Activated CD8-positive, alpha-beta memory T cell treated with anti-CD3 and anti-CD28 coated beads for 24 hours (primary cell): Measurements from ENCODE around the gene PAEP.

ENCODE experiments used
- DNase-seq: peaks from one replicate; pipeline ENCODE4 v3.0.0-alpha.2; 2020

Gene PAEP

DNA sequence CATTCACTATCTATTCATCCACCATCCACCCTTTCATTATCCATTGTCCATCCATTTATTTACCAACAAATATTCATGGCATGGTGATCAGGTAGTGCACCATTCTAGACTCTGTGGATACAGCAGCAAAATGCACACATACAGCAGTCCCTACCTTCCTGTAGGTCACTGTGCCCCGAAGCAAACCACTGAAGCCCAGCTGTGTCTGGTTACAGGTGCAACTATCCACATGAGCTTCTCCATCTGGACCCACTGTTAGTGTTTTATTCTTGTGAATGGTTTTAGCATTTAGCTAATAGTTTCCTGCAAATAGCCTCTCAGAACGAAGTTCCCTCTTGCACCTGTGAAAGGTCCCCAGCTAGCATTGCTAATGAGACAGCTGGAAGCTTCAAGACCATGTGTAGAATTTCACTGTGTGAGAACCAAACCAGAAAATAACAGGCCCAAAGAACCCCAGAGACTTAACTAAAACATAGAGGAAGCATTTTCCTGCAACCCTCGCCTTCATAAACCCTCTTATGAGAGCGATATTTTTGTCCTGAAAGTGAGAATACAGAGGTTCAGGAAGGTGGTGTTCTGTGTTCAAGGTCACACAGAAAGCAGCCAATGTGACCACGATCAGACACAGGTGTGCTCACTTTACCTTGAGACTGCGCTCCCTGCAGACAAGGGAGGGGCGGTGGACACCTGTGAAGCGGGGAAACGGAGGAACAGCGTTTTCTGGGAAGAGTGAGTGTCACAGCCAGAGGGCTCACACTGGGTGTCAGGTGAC, 18.5 kb downstream of the PAEP start:
- no peak for DNase-seq

DNA sequence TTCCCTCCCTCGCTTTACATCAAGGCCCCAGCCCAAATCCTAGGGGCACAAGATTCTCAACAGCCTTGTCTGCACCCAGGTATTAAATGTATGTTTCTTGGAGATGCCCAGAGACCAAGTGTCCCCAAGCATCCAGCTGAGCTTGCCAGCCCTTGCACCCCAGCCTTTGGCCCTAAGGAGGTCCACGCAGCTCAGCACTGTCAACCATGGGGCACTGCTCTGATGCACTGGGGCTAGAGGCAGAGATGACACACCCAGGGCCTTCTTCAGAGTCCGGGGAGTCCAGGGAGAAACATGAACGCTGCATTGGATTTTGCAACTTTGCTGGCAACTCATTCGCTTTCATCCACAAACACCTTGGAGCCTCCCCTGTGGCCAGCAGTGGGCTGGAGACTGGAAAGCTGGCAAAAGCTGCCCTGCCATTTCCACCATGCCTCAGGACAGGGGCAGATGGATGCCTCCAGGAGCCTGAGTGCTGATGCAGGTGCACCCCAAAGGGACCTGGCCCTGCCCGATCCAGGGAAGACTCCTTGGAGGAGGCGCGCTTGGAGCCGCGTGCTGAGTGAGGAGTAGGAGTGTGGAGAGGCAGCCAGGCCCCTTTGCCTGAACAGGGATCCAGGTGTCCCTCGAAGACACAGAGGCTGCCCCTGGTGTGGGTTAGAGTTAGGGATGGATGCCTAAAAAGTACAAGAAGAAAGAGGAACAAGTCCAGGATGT, 19.3 kb downstream of the PAEP start:
- DNase-seq: peak; percentile 30

DNA sequence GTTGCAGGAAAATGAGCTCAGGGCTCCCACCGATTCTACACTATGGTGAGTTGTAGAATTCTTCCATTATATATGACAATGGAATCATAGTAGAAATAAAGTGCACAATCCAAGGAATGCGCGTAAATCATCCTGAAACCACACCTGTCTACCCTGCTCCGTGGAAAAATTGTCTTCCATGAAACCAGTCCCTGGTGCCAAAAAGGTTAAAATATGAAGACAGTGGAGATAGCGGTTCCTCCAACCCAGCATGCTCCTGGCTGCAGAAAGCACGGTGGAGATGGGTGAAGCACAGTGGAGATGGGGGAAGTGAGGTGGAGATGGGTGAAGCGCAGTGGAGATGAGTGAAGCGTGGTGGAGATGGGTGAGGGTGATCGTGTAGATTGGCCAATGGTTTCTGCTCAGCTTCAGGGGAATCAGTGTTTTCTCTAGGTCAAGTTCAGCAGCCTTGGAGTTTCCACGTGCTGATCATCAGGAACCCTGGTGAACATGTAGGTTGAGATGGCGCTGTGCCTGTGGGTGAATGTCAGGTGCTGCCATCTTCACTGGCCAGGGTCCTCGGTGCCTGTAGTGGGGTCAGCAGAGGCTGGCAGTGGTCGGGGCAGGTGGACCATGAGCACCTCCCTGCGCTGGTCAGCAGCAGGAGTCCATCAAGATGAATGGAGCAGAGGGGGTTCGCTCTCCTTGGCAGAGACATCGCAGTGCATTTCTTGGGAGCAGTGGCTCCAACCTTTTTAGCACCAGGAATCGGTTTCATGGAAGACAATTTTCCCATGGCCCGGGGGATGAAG, 20.3 kb downstream of the PAEP start:
- DNase-seq: peak; percentile 28

- peak; percentile 37 for DNase-seq
These were observed 21.0 kb downstream of the PAEP start for GRCh38 chr9:135582541-135582940.

DNA sequence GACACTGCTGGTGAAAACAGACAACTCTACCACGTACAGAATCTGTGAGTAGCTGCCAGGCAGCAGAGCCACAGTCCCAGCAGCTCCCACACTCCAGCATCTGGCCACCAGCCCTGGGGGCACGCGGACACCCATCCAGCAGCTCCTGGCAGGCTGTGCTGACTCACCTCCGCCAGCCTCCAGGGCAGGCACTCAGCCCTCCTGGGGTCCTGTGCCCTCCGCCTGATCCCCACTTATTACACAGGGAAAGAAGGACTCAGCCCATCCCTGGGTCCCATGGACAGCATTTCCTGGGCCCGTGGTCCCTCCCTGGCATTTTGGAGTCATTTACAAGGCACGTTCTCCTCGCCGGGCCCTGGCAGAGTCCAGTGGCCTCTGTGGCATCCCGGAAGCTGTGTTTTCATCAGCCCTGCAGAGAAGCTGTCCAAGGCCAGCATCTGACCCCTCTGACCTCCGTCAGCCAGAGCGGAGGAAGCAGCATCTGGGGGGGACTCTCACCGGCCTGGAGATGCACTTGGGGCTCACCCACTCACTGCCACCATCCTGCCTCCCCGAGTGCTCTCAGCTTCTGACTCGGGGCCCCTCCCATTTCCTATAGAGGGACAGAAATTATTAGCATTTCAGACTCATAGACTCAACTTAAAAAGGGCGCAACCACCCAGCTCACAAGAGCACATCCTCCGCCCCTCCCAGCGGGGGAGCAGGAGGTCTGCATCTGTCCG, 21.6 kb downstream of the PAEP start:
- DNase-seq: peak; percentile 32

GRCh38 chr9:135583688-135584011, 22.1 kb downstream of the PAEP start:
- no peak for DNase-seq

- DNase-seq: peak; percentile 28
These were observed 22.8 kb downstream of the PAEP start for GRCh38 chr9:135584371-135584770.

GRCh38 chr9:135584934-135585333, 23.4 kb downstream of the PAEP start:
- no peak for DNase-seq

DNA sequence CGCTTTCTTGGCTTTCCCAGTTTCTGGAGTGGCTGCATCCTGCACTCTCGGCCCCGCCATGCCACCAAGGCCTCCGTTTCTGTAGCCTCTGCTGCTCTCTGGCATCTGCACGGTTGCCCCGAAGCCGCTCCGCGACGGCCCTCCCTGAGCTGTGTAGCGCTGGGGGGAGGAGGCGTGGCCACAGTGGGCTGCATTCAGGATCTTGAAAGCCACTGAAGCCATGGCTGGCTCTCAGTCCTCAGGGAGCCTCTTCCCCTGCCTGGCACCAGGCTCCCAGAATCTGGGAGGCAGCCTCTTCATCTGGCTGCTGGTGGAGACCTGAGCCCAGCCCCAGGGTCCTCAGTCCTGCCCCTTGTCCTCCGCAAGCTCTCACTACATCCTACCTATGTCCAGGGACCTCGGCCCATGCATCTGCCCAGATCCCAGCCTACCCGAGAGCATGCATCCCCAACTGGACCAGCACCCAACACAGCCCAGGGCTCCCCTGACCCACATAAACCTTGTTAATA, 25.1 kb downstream of the PAEP start:
- no peak for DNase-seq

GRCh38 chr9:135587658-135588057, 26.1 kb downstream of the PAEP start:
- no peak for DNase-seq

DNA sequence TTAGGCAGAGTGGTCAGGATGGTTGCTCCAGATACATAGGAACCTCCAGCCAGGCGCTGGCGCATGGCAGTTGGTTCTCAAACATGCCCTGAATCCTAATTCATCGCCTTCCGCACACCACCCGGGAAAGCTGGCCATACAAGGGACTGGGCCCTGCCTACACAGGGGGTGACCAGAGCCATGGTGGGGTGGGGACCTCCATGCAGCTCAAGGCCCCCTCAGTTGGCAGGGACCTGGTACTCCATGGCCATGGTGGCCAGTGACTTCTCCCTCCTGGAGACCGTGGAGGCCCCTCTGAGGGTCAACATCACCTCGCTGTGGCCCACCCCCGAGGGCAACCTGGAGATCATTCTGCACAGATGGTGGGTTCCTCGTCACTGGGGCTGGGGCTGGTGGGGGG, 26.8 kb downstream of the PAEP start:
- peak; percentile 40 for DNase-seq

DNA sequence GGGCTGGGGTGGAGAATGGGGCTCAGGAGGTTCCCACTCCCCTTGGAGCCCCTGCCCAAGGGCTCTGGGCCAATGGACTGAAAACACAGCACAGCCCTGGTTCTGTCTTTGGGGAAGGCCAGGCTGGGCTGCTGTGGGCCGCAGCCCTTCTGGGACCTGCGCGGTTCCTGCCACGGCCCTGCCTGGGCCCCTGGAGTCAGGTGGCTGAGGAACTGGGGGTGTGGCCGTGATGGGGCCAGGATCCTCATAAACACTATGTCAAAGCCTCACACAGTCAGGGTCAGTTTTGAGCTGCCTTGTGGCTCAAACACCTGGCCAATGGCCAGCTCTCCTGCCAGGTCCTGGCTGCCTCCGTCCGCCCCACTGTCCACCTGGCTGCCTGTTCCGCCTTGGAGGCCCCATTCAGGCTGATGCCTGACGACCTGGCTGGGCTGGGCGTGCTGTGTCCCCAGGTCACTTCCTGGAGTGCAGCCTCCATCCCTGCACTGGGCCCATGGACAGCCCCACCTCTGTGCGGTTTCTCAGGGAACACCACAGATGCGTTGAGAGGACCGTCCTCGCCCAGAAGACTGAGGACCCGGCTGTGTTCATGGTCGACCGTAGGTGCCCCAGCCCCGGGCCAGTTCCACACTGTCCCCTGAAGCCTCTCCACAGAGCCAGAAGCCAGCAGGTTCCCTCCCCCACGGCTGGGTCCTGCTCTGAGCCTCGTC, 27.5 kb downstream of the PAEP start:
- DNase-seq: peak; percentile 37

DNA sequence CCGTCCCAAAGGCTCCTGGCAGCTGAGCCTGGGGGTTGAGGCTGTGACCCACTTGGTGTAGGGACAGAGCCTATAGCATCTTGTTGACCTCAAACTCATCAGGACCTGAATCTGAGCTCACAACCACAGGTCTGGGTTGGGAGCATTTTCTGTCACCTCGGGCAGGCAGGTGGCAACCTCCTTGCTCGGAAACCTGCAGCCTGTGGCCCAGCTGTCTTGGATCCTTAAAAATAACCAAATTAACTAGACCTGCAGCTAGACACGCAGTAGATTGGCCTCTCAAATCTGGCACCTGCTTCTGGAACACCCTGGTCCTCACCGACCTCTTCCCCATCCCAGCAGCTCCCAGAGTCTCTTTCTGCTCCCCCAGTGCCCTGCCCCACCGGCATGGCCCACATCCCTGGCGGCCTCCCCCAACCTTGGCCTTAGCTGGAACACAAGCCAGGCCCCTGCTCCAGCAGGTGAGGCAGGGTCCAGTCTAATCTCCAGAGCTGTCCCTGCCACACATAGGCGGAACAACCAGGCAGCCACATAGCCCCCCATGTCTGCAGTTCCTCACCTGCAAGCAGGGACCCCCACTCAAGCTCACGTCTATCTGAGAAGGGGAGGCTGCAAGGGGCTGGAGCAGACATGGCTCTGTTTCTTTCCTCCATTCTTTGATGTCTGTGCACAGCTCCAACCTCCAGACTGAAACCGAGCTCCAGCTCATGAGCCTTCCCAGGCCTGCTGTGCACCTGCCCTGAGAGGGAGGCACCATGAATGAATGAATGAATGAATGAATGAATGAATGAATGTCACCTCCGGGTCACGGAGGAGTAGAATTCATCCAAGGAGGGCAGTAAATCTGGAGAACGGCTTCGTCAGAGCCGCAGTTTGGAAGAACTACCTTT, 28.3 kb downstream of the PAEP start:
- peak; percentile 37 for DNase-seq

- DNase-seq: peak; percentile 40
These were observed 29.0 kb downstream of the PAEP start for GRCh38 chr9:135590486-135591079.

- DNase-seq: peak; percentile 28
These were observed 30.2 kb downstream of the PAEP start for GRCh38 chr9:135591506-135592330.

GRCh38 chr9:135592331-135592590, 30.7 kb downstream of the PAEP start:
- no peak for DNase-seq

- DNase-seq: no peak
These were observed 31.1 kb downstream of the PAEP start for GRCh38 chr9:135592625-135593024.

DNA sequence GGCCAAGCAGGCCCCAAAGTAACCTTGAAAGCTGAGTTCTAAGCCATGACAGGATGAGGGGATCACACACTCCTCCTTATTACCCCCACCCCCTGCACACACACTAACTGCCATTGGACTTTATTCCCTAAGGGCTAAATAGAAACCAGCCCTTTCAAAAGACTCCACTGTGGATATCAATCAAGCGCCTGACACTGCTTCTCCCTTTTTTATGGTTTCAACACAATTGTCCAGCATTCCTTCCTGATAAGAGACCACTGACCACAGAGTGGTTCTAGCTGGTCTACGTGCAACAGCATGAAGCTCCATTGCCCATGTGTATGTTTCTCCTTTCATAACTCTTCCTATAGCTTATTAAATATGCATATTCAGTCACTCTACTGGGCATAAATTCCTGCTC, 34.7 kb downstream of the PAEP start:
- no peak for DNase-seq

GRCh38 chr9:135600296-135600817, 38.8 kb downstream of the PAEP start:
- DNase-seq: no peak

- DNase-seq: no peak
These were observed 40.4 kb downstream of the PAEP start for GRCh38 chr9:135601988-135602387.
